Neutrophil (primary cell): Measurements from ENCODE around the gene LMF1.

Source experiments
- H3K27ac ChIP-seq: fragments of 200-600 bp; sonication (generic); 2 replicates; pipeline ENCODE4 v1.5.1; 2016; ENCODE audit warnings: mild to moderate bottlenecking, moderate library complexity
- H3K27me3 ChIP-seq: fragments of 200-600 bp; sonication (generic); 2 replicates; pipeline ENCODE4 v1.6.0; 2016; ENCODE audit warnings: mild to moderate bottlenecking
- H3K36me3 ChIP-seq: fragments of 200-600 bp; sonication (generic); 2 replicates; pipeline ENCODE4 v1.5.1; 2017
- H3K4me1 ChIP-seq, 2 experiments: fragments of 200-600 bp in 1 of 2; sonication (generic) in 1 of 2; 1 replicate in 1 of 2; 2 replicates in 1 of 2; pipeline versions ENCODE4 v1.5.1 to v1.6.1; 2013 to 2016; ENCODE audit warnings: low read depth in 1 of 2, low read length in 1 of 2, mild to moderate bottlenecking in 1 of 2, moderate library complexity in 1 of 2; ENCODE audit not compliant: control insufficient read depth in 1 of 2, insufficient read depth in 1 of 2
- H3K4me3 ChIP-seq, 2 experiments: fragments of 200-600 bp in 1 of 2; sonication (generic) in 1 of 2; 1 replicate in 1 of 2; 2 replicates in 1 of 2; pipeline ENCODE4 v1.5.1; 2013 to 2016; ENCODE audit warnings: low read depth in 1 of 2, low read length in 1 of 2, mild to moderate bottlenecking in 1 of 2, moderate library complexity in 1 of 2
- H3K9me3 ChIP-seq: fragments of 200-600 bp; sonication (generic); 2 replicates; pipeline ENCODE4 v1.5.1; 2016
- CTCF ChIP-seq: fragments of 200-600 bp; sonication (generic); IDR thresholded peaks from 2 replicates; pipeline ENCODE4 v1.5.1; 2016; ENCODE audit warnings: antibody characterized with exemption

Gene LMF1

DNA sequence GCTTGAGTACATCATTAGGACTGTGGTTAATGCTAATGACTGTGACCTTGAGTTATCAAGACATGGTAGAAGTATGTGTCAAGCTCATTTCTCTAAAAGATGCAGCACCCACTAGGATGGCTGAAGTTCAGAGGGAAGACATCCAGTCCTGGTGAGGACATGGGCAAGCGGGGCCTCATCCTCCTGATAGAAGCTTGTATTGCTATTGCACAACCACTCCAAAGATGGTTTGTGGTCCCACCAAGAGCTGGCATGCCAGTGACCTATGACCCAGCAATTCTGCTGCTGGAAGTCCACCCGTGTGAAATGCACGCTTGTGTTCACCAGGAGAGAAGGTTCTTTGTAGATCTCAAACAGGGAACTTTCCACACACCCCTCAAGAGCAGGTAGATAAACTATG is 25.0 kb upstream of the LMF1 start:
- H3K36me3 ChIP-seq, result no peaks in the 10 kb centered on the region
- H3K9me3 ChIP-seq, result no peaks in the 10 kb centered on the region
- TF ChIP-seq CTCF, result no peak
- no peak overlapping the region for H3K27ac ChIP-seq
- no peaks in the 10 kb centered on the region for H3K4me1 ChIP-seq
- H3K27me3 ChIP-seq, result peaks cover 46% of the 10 kb centered on the region
- no peak overlapping the region for H3K4me3 ChIP-seq

DNA sequence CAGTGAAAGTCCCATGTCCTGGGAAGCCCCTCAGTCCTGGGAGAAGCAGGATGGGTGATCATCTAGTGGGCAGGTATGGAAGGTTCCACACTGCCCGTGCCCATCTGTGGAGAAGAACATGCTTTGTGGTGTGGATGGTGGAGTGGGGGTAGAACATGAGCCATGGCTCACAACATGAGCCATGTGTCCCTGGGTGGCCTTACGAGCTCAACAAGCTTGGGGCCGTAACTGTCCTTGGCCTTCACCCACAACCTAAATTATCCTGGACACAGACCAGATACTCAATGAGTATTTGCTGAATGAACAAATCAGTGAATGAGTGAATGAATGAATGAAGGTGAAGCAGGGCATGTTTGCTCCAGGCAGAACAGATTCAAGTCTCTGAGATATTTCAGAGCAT is 24.3 kb upstream of the LMF1 start:
- no peaks in the 10 kb centered on the region for H3K36me3 ChIP-seq
- no peak for TF ChIP-seq CTCF
- H3K9me3 ChIP-seq, result no peaks in the 10 kb centered on the region
- H3K27me3 ChIP-seq, result peaks cover 46% of the 10 kb centered on the region
- no peaks in the 10 kb centered on the region for H3K4me1 ChIP-seq
- H3K27ac ChIP-seq, result no peak overlapping the region
- no peak overlapping the region for H3K4me3 ChIP-seq

DNA sequence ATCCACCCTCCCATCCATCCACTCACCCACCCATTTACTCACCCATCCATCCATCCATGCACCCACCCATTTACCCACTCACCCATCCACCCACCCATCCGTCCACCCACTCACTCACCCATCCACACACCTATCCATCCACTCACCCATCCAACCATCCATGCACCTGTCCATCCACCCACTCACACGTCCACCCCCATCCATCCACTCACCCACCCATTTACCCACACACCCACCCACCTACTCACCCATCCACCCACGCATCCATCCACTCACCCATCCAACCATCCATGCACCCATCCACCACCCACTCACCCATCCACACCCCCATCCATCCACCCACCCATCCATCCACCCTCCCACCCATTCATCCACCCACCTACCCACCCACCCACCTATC is 22.9 kb upstream of the LMF1 start:
- Histone ChIP-seq H3K9me3 (no peaks in the 10 kb centered on the region), H3K4me3 (no peak overlapping the region), H3K27ac (no peak overlapping the region), H3K27me3 (peaks cover 53% of the 10 kb centered on the region), H3K36me3 (no peaks in the 10 kb centered on the region), H3K4me1 (no peaks in the 10 kb centered on the region)
- no peak for TF ChIP-seq CTCF

DNA sequence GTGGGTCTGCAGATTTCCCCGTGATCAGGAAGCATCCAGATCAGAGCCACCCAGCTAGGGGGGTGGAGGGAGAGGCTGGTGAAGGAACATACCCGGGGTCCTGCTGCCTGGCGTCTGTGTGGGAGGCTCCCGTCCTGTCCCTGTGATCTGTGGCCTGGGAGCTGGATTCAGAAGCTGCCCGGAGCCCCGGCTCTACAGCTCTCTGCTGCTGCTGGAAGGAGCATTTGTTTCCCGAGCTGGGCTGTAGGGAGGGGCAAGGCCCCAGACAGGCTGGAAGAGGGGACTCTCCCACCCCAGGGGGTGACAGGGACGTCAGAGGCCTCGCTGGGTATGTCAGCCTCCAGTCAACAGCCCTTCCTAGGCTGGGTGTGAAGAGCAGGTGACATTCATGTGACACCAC is 21.0 kb upstream of the LMF1 start:
- no peaks in the 10 kb centered on the region for H3K4me1 ChIP-seq
- peaks cover 46% of the 10 kb centered on the region for H3K27me3 ChIP-seq
- no peak for TF ChIP-seq CTCF
- H3K36me3 ChIP-seq, result no peaks in the 10 kb centered on the region
- no peaks in the 10 kb centered on the region for H3K9me3 ChIP-seq
- no peak overlapping the region for H3K27ac ChIP-seq
- H3K4me3 ChIP-seq, result no peak overlapping the region

- Histone ChIP-seq H3K9me3 (no peaks in the 10 kb centered on the region), H3K4me3 (no peak overlapping the region), H3K36me3 (no peaks in the 10 kb centered on the region), H3K4me1 (no peaks in the 10 kb centered on the region), H3K27me3 (peaks cover 42% of the 10 kb centered on the region), H3K27ac (no peak overlapping the region)
- no peak for TF ChIP-seq CTCF
These were observed 20.6 kb upstream of the LMF1 start for GRCh38 chr16:991345-991744.
